HFF-Myc (cell line): ENCODE measurements around the gene SUN3.
"Not testable (repeated sequence)": the region's sequence is repeated elsewhere in the genome, so short reads cannot be mapped to it uniquely, and the experiment has no call there.

Source experiments
- DNase-seq: peaks from one replicate; pipeline ENCODE4 v3.0.0-alpha.2; 2011; ENCODE audit warnings: low read depth; ENCODE audit errors: extremely low read depth
- H3K4me3 ChIP-seq: replicated peaks from 2 replicates; pipeline ENCODE4 v1.5.1; 2011; ENCODE audit warnings: low read depth, mild to moderate bottlenecking, control low read depth, low read length
- CTCF ChIP-seq: IDR thresholded peaks from 2 replicates; pipeline ENCODE4 v1.5.1; 2012; ENCODE audit warnings: mild to moderate bottlenecking, low read depth, low read length, control low read depth; ENCODE audit errors: missing control alignments

The SUN3 gene

GRCh38 chr7:47947355-47947749 lies 81.6 kb downstream of the SUN3 start:
- no peak for TF ChIP-seq CTCF
- H3K4me3 ChIP-seq, result no peak overlapping the region
- DNase-seq, result no peak

GRCh38 chr7:47946581-47947354 lies 82.1 kb downstream of the SUN3 start:
- no peak for DNase-seq
- H3K4me3 ChIP-seq, result no peak overlapping the region
- no peak for TF ChIP-seq CTCF

GRCh38 chr7:47945261-47946015 lies 83.5 kb downstream of the SUN3 start:
- H3K4me3 ChIP-seq, result no peak overlapping the region
- peak; percentile 74 for TF ChIP-seq CTCF
- DNase-seq, result no peak

- no peak overlapping the region for H3K4me3 ChIP-seq
- no peak for TF ChIP-seq CTCF
- no peak for DNase-seq
Observed at GRCh38 chr7:47944536-47945260, 84.2 kb downstream of the SUN3 start.

GRCh38 chr7:47943676-47944474 lies 85.0 kb downstream of the SUN3 start:
- H3K4me3 ChIP-seq, result no peak overlapping the region
- TF ChIP-seq CTCF, result no peak
- DNase-seq, result no peak

GRCh38 chr7:47942651-47943050 lies 86.3 kb downstream of the SUN3 start:
- not testable (repeated sequence) for H3K4me3 ChIP-seq, DNase-seq
